Measurements from ENCODE around the gene NACC1. TPM values are rescaled to one million over a fixed set of nuclear protein-coding genes. Genes with fewer than 3 reads are reported as not detected.

The NACC1 gene
- total RNA-seq, 2 experiments from 2014 or later = 13.0 to 13.5 TPM

DNA sequence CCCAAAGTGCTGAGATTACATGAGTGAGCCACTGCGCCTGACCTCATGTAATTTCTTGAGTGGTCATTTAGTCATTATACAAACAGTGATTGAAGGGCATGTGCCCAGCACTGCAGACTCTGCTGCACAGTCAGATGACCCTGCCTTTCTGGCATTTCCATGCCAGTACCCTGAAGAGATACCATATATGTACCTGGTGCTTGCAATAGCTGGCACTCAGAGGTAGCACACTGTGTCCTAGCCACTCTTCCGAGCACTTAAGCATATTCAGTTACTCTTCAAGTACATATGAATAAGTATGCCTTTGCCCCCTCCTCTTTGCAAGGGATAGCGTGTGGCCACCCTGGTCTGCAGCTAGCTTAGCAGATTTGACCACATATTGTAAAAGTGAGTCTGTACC lies 16.6 kb downstream of the NACC1 start:
- Histone ChIP-seq H3K36me3 (ENCODE audit: insufficient read depth, low read length) (peaks cover 40% of the 10 kb centered on the region), H3K27me3 (ENCODE audit: control insufficient read depth in 1 of 2, insufficient read depth in 2 of 2, low read length in 2 of 2) (no peaks in the 10 kb centered on the region), H3K9me3 (ENCODE audit: control insufficient read depth in 1 of 2, insufficient read depth in 1 of 2, low read length in 2 of 2) (no peaks in the 10 kb centered on the region), H3K27ac (ENCODE audit: low read depth in 1 of 2, low read length in 2 of 2) (no peak overlapping the region), H3K4me1 (ENCODE audit: insufficient read depth, low read length) (peaks cover 24% of the 10 kb centered on the region), H3K4me3 (ENCODE audit: low read length) (no peak overlapping the region)
- POLR2A ChIA-PET = no interaction called here
- no peak overlapping the region for H3K4me3 Mint-ChIP-seq
- H3K27ac Mint-ChIP-seq = no peak overlapping the region
- H3K27me3 Mint-ChIP-seq = no peaks in the 10 kb centered on the region
- no peak for TF ChIP-seq CTCF (IDR thresholded peaks at IDR 0.05)
- intact Hi-C loops (cut with DNase I, micrococcal nuclease) = no loop called here
- no peak for ATAC-seq (ENCODE audit: poor library complexity)
- CTCF ChIA-PET = no interaction called here
- peaks cover 30% of the 10 kb centered on the region for H3K36me3 Mint-ChIP-seq (ENCODE audit: low read depth)
- no peak for DNase-seq
- H3K4me1 Mint-ChIP-seq (ENCODE audit: low read depth) = peaks cover 20% of the 10 kb centered on the region
- H3K9me3 Mint-ChIP-seq = no peaks in the 10 kb centered on the region

- Mint-ChIP-seq H3K4me3 (no peak overlapping the region), H3K4me1 (ENCODE audit: low read depth) (peaks cover 20% of the 10 kb centered on the region), H3K36me3 (ENCODE audit: low read depth) (peaks cover 32% of the 10 kb centered on the region), H3K27me3 (no peaks in the 10 kb centered on the region), H3K27ac (no peak overlapping the region), H3K9me3 (no peaks in the 10 kb centered on the region)
- DNase-seq = no peak
- no peaks in the 10 kb centered on the region for H3K9me3 ChIP-seq (ENCODE audit: control insufficient read depth in 1 of 2, insufficient read depth in 1 of 2, low read length in 2 of 2)
- no peaks in the 10 kb centered on the region for H3K27me3 ChIP-seq (ENCODE audit: control insufficient read depth in 1 of 2, insufficient read depth in 2 of 2, low read length in 2 of 2)
- POLR2A ChIA-PET = no interaction called here
- ATAC-seq (ENCODE audit: poor library complexity) = no peak
- no peak overlapping the region for H3K27ac ChIP-seq (ENCODE audit: low read depth in 1 of 2, low read length in 2 of 2)
- intact Hi-C loops (cut with DNase I, micrococcal nuclease) = no loop called here
- no peak overlapping the region for H3K4me3 ChIP-seq (ENCODE audit: low read length)
- CTCF ChIA-PET = no interaction called here
- H3K4me1 ChIP-seq (ENCODE audit: insufficient read depth, low read length) = peaks cover 24% of the 10 kb centered on the region
- TF ChIP-seq CTCF (IDR thresholded peaks at IDR 0.05) = no peak
- peaks cover 42% of the 10 kb centered on the region for H3K36me3 ChIP-seq (ENCODE audit: insufficient read depth, low read length)
These were observed 17.3 kb downstream of the NACC1 start for GRCh38 chr19:13135068-13136062.

DNA sequence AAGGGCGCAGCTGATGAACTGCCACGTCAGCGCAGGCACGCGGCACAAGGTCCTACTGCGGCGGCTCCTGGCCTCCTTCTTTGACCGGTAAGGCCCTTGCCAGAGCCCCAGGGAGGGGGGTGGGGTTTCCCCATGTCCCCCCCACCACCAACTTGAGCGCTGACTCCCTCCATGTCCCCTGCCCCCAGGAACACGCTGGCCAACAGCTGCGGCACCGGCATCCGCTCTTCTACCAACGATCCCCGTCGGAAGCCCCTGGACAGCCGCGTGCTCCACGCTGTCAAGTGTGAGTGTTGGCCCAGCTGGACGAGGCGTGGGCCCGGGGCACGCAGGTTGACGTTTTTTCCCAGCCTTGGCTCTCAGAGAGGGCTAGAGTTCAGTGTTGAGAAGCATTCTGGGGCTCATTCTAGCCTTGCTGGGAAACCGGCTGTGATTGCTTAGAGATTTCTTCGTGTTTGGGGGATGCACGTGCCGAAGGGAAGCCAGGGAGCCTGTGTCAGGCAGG lies 19.3 kb downstream of the NACC1 start:
- no peak for DNase-seq
- H3K9me3 ChIP-seq (ENCODE audit: control insufficient read depth in 1 of 2, insufficient read depth in 1 of 2, low read length in 2 of 2) = no peaks in the 10 kb centered on the region
- Mint-ChIP-seq H3K27ac (no peak overlapping the region), H3K9me3 (no peaks in the 10 kb centered on the region), H3K36me3 (ENCODE audit: low read depth) (peaks cover 36% of the 10 kb centered on the region), H3K27me3 (no peaks in the 10 kb centered on the region), H3K4me1 (ENCODE audit: low read depth) (peaks cover 14% of the 10 kb centered on the region), H3K4me3 (no peak overlapping the region)
- ChIA-PET POLR2A (no interaction called here), CTCF (interaction anchor here (0.6 kb wide), 1 partner anchor 773 kb away, joined by 4 read pairs; no protein-coding TSS in a partner anchor)
- no peak overlapping the region for H3K27ac ChIP-seq (ENCODE audit: low read depth in 1 of 2, low read length in 2 of 2)
- no peak for ATAC-seq (ENCODE audit: poor library complexity)
- intact Hi-C loops (cut with DNase I, micrococcal nuclease) = no loop called here
- H3K4me1 ChIP-seq (ENCODE audit: insufficient read depth, low read length) = peaks cover 12% of the 10 kb centered on the region
- H3K4me3 ChIP-seq (ENCODE audit: low read length) = no peak overlapping the region
- no peak for TF ChIP-seq CTCF (IDR thresholded peaks at IDR 0.05)
- H3K27me3 ChIP-seq (ENCODE audit: control insufficient read depth in 1 of 2, insufficient read depth in 2 of 2, low read length in 2 of 2) = no peaks in the 10 kb centered on the region
- H3K36me3 ChIP-seq (ENCODE audit: insufficient read depth, low read length) = peaks cover 42% of the 10 kb centered on the region
